Endothelial cell of umbilical vein (primary cell): ENCODE results near the gene ARSD. TPM values are rescaled to one million over a fixed set of nuclear protein-coding genes. Genes with fewer than 3 reads are reported as not detected.
A peak's percentile ranks its signal among the peaks of the same experiment; 100 is the strongest.

ENCODE experiments used
- BruUV-seq: library from RNA; stranded (reverse); fragments of 400-500 nt; replicated peaks from 2 replicates; lab custom pipeline; 2021; lab: Mats Ljungman, UMichigan
- CTCF ChIA-PET: fragments of 300-600, 350-600 bp; sonication (Branson Sonifier 250); formaldehyde crosslinking; loops from one replicate; lab custom pipeline; 2021; ENCODE audit warnings: antibody characterized with exemption, inconsistent platforms; lab: Charles Lee
- POLR2A ChIA-PET: fragments of 300-600, 350-600 bp; sonication (Branson Sonifier 250); formaldehyde crosslinking; loops from one replicate; lab custom pipeline; 2021; ENCODE audit warnings: antibody characterized with exemption, inconsistent platforms; lab: Charles Lee
- DNase-seq: peaks from one replicate; pipeline ENCODE4 v3.0.0-alpha.2; 2011; ENCODE audit warnings: low read depth, low spot score
- FAIRE-seq: peaks from 2 replicates; lab custom pipeline; 2011; peaks lifted over from hg19 to GRCh38; lab: Jason Lieb, UNC
- H2AFZ ChIP-seq: 2 replicates; pipeline ENCODE4 v1.6.0; 2012; ENCODE audit warnings: low read depth, low read length, control low read depth, inconsistent platforms
- H3K27ac ChIP-seq: 2 replicates; pipeline ENCODE4 v1.5.1; 2011; ENCODE audit warnings: low read depth, mild to moderate bottlenecking, control low read depth, low read length, moderate library complexity; ENCODE audit not compliant: insufficient read depth
- H3K27me3 ChIP-seq, 2 experiments: 2 replicates each; pipeline versions ENCODE4 v1.6.0 to v1.6.1; 2011; ENCODE audit warnings: low read length in 2 of 2, mixed read lengths in 1 of 2; ENCODE audit not compliant: control insufficient read depth in 2 of 2, insufficient read depth in 2 of 2
- H3K36me3 ChIP-seq, 2 experiments: 2 replicates in 1 of 2; 3 replicates in 1 of 2; pipeline ENCODE4 v1.5.1; 2011; ENCODE audit warnings: low read length in 2 of 2, mild to moderate bottlenecking in 1 of 2, moderate library complexity in 1 of 2; ENCODE audit not compliant: control insufficient read depth in 2 of 2, insufficient read depth in 2 of 2; ENCODE audit errors: extremely low read depth in 1 of 2
- H3K4me1 ChIP-seq: 3 replicates; pipeline ENCODE4 v1.5.1; 2011; ENCODE audit warnings: mild to moderate bottlenecking, low read length; ENCODE audit not compliant: control insufficient read depth, insufficient read depth; ENCODE audit errors: extremely low read depth
- H3K4me2 ChIP-seq: 2 replicates; pipeline ENCODE4 v1.6.1; 2011; ENCODE audit warnings: low read length, control low read depth, mixed read lengths; ENCODE audit not compliant: insufficient read depth
- H3K4me3 ChIP-seq, 3 experiments: fragments of 200-600 bp in 1 of 3; sonication (generic), shearing (Covaris generic) in 1 of 3; replicated peaks in 1 of 3; 2 replicates each; pipeline ENCODE4 v1.5.1; 2011 to 2016; ENCODE audit warnings: control low read depth in 3 of 3, low read length in 3 of 3, mild to moderate bottlenecking in 2 of 3, inconsistent platforms in 1 of 3, low read depth in 1 of 3, moderate library complexity in 1 of 3; ENCODE audit not compliant: insufficient read depth in 1 of 3
- H3K79me2 ChIP-seq: 2 replicates; pipeline ENCODE4 v1.6.0; 2012; ENCODE audit warnings: low read length, inconsistent platforms; ENCODE audit not compliant: control insufficient read depth, insufficient read depth
- H3K9ac ChIP-seq: replicated peaks from 2 replicates; pipeline ENCODE3; 2011; ENCODE audit warnings: low read length, control low read depth; ENCODE audit not compliant: insufficient read depth; ENCODE audit errors: extremely low read depth
- H3K9me1 ChIP-seq: replicated peaks from 3 replicates; pipeline ENCODE4 v1.6.0; 2011; ENCODE audit warnings: mild to moderate bottlenecking, low read length; ENCODE audit not compliant: control insufficient read depth, insufficient read depth; ENCODE audit errors: extremely low read depth
- H3K9me3 ChIP-seq: replicated peaks from 2 replicates; pipeline ENCODE4 v1.5.1; 2012; ENCODE audit warnings: low read length, inconsistent platforms; ENCODE audit not compliant: control insufficient read depth, insufficient read depth
- H4K20me1 ChIP-seq: replicated peaks from 2 replicates; pipeline ENCODE3; 2011; ENCODE audit warnings: mild to moderate bottlenecking, low read length; ENCODE audit not compliant: control insufficient read depth, insufficient read depth; ENCODE audit errors: extremely low read depth
- CTCF ChIP-seq, 2 donors: IDR thresholded peaks; 1 replicate in 1 of 2; 2 replicates in 1 of 2; pipeline ENCODE4 v1.5.1; 2011; ENCODE audit warnings: low read length in 2 of 2, mild to moderate bottlenecking in 2 of 2, moderate library complexity in 2 of 2, control low read depth in 1 of 2, inconsistent platforms in 1 of 2, low read depth in 1 of 2; ENCODE audit not compliant: insufficient read depth in 1 of 2; ENCODE audit errors: extremely low read depth in 1 of 2
- EZH2 ChIP-seq: IDR thresholded peaks from 2 replicates; pipeline ENCODE4 v1.6.1; 2012; ENCODE audit warnings: borderline replicate concordance, low read depth, mild to moderate bottlenecking, moderate library complexity, low read length, inconsistent platforms; ENCODE audit not compliant: severe bottlenecking
- FOS ChIP-seq: IDR thresholded peaks from 2 replicates; pipeline ENCODE4 v1.6.1; 2011; ENCODE audit warnings: mild to moderate bottlenecking, low read length, moderate library complexity, borderline replicate concordance; ENCODE audit not compliant: insufficient read depth
- GATA2 ChIP-seq: IDR thresholded peaks from 2 replicates; pipeline ENCODE4 v1.7.0; 2011; ENCODE audit warnings: low read depth, mild to moderate bottlenecking, moderate library complexity, mixed read lengths, low read length; ENCODE audit not compliant: insufficient read length, insufficient read depth
- JUN ChIP-seq: IDR thresholded peaks from 2 replicates; pipeline ENCODE4 v1.6.1; 2011; ENCODE audit warnings: borderline replicate concordance, low read depth; ENCODE audit not compliant: insufficient read length, insufficient read depth
- MAX ChIP-seq: IDR thresholded peaks from 2 replicates; pipeline ENCODE4 v1.6.1; 2011; ENCODE audit not compliant: insufficient read depth, insufficient read length
- MYC ChIP-seq: IDR thresholded peaks from one replicate; pipeline ENCODE4 v1.6.1; 2011; ENCODE audit warnings: mild to moderate bottlenecking, low read depth, low read length
- POLR2A ChIP-seq: IDR thresholded peaks from 2 replicates; pipeline ENCODE4 v1.6.1; 2012; ENCODE audit warnings: low read depth, mild to moderate bottlenecking, control low read depth, low read length
- POLR2AphosphoS5 ChIP-seq: IDR thresholded peaks from 2 replicates; pipeline ENCODE4 v1.6.1; 2012; ENCODE audit warnings: low read depth, mild to moderate bottlenecking, control low read depth, low read length, moderate library complexity; ENCODE audit not compliant: insufficient read depth
- dilution Hi-C: fragments of 300-500 bp; cut with MboI; formaldehyde crosslinking; loops from one replicate; pipeline ENCODE4 v1.15.0; 2019; ENCODE audit warnings: low sequenced_read_pairs; ENCODE audit not compliant: extremely low pct_ligation_motif_present
- intact Hi-C: fragments of 100-400 bp; cut with micrococcal nuclease; formaldehyde crosslinking; loops from one replicate; pipeline ENCODE4 v1.10.0; 2022
- polyA plus RNA-seq, 4 experiments: library from polyadenylated mRNA; depleted of rRNA in 3 of 4; stranded (reverse) in 3 of 4; unstranded in 1 of 4; fragments of >200 nt; gene quantifications; 2 replicates each; pipeline versions ENCODE4 v1.2.1 to v1.2.3, GENCODE V29; 2011 to 2012; ENCODE audit warnings: missing spikeins in 1 of 4
- total RNA-seq: library from RNA; stranded (reverse); gene quantifications from 2 replicates; pipeline ENCODE4 v1.2.3, GENCODE V29; 2021

Gene ARSD
- total and polyA plus RNA-seq, 2 donors (not counting 3 experiments of a cell fraction or from before 2014, with no cell fraction given): 15.5 to 18.6 TPM

GRCh38 chrX:2913118-2913517 lies 16.0 kb downstream of the ARSD start:
- POLR2A ChIA-PET: no interaction called here
- Histone ChIP-seq H3K4me1 (no peaks in the 10 kb centered on the region), H3K9me1 (no peaks in the 10 kb centered on the region), H3K36me3 (no peaks in the 10 kb centered on the region), H2AFZ (no peak overlapping the region), H4K20me1 (no peaks in the 10 kb centered on the region), H3K79me2 (no peaks in the 10 kb centered on the region), H3K27me3 (no peaks in the 10 kb centered on the region), H3K9me3 (no peaks in the 10 kb centered on the region), H3K4me2 (no peak overlapping the region), H3K4me3 (no peak overlapping the region), H3K9ac (no peak overlapping the region), H3K27ac (no peak overlapping the region)
- BruUV-seq: no TSS peak
- dilution Hi-C loops (no loop called here), intact Hi-C loops (no loop called here)
- peak; percentile 44 for FAIRE-seq
- TF ChIP-seq GATA2: no peak
- TF ChIP-seq MAX: no peak
- no peak for TF ChIP-seq FOS
- no peak for TF ChIP-seq CTCF (IDR thresholded peaks at IDR 0.05; ENCODE audit: extremely low read depth in 1 of 2, insufficient read depth in 1 of 2, low read depth in 1 of 2, low read length in 2 of 2)
- no peak for TF ChIP-seq MYC
- no peak for DNase-seq
- CTCF ChIA-PET: interaction anchor here (0.6 to 1.2 kb wide), 2 partner anchors 16 to 17 kb away, joined by 3 read pairs; no protein-coding TSS in a partner anchor

- no peak for TF ChIP-seq CTCF (IDR thresholded peaks at IDR 0.05; ENCODE audit: extremely low read depth in 1 of 2, insufficient read depth in 1 of 2, low read depth in 1 of 2, low read length in 2 of 2)
- no peak for TF ChIP-seq GATA2
- TF ChIP-seq MAX: no peak
- no peak for TF ChIP-seq POLR2A
- no peak for TF ChIP-seq JUN
- no peak for TF ChIP-seq EZH2
- TF ChIP-seq POLR2AphosphoS5: no peak
- no peak for TF ChIP-seq MYC
- no peak for TF ChIP-seq FOS
- no peaks in the 10 kb centered on the region for H3K27me3 ChIP-seq
- no peaks in the 10 kb centered on the region for H3K4me1 ChIP-seq
- H2AFZ ChIP-seq: no peak overlapping the region
- H3K79me2 ChIP-seq: no peaks in the 10 kb centered on the region
- no peaks in the 10 kb centered on the region for H3K9me1 ChIP-seq
- H3K4me3 ChIP-seq: no peak overlapping the region
- no TSS peak for BruUV-seq
- ChIA-PET CTCF (no interaction called here), POLR2A (no interaction called here)
- no peaks in the 10 kb centered on the region for H3K36me3 ChIP-seq
- no peaks in the 10 kb centered on the region for H3K9me3 ChIP-seq
- FAIRE-seq: no peak
- H3K27ac ChIP-seq: no peak overlapping the region
- intact Hi-C loops: no loop called here
- H3K9ac ChIP-seq: no peak overlapping the region
- dilution Hi-C loops: no loop called here
- no peak overlapping the region for H3K4me2 ChIP-seq
- no peak for DNase-seq
- no peaks in the 10 kb centered on the region for H4K20me1 ChIP-seq
These were observed 19.0 kb downstream of the ARSD start for GRCh38 chrX:2910109-2910508.
